ENCODE data around the gene INVS. TPM values are rescaled to one million over a fixed set of nuclear protein-coding genes. Genes with fewer than 3 reads are reported as not detected.

Gene INVS
- total and polyA plus RNA-seq, 2 of the 4 experiments (the other 2 are of a cell fraction) = 9.2 to 33.5 TPM

GRCh38 chr9:100170085-100170484 is 71.0 kb downstream of the INVS start:
- H2BK120ac ChIP-seq (ENCODE audit: low read depth, low read length) = 0 out of 2 replicates have a peak overlapping the region, but pooled peaks have one; percentile 6
- H3K4me1 ChIP-seq (ENCODE audit: control insufficient read depth, insufficient read depth, low read length) = peaks cover 3% of the 10 kb centered on the region
- H3K14ac ChIP-seq (replicated peaks; ENCODE audit: low read depth, low read length) = no peak overlapping the region
- in situ Hi-C loops (cut with MboI; ENCODE audit: low sequenced_read_pairs) = no loop called here
- no peaks in the 10 kb centered on the region for H3K36me3 ChIP-seq (ENCODE audit: control insufficient read depth, insufficient read depth, low read length)
- TF ChIP-seq RCOR1 (IDR thresholded peaks at IDR 0.05; ENCODE audit: insufficient replicate concordance, low read length) (no peak), USF2 (IDR thresholded peaks at IDR 0.05; ENCODE audit: low read depth, low read length) (no peak), MAZ (IDR thresholded peaks at IDR 0.05; ENCODE audit: borderline replicate concordance, low read depth, low read length) (no peak), NFE2L2 (IDR thresholded peaks at IDR 0.05; ENCODE audit: low read depth, low read length) (no peak), SMC3 (IDR thresholded peaks at IDR 0.05; ENCODE audit: low read depth, low read length) (no peak), FOS (IDR thresholded peaks at IDR 0.05; ENCODE audit: low read depth, low read length) (no peak), POLR2A (IDR thresholded peaks at IDR 0.05; ENCODE audit: low read depth, low read length) (no peak), MXI1 (IDR thresholded peaks at IDR 0.05; ENCODE audit: borderline replicate concordance, low read depth, low read length) (no peak), CTCF (conservative IDR thresholded peaks at IDR 0.05; ENCODE audit: low read depth, low read length) (no peak), RFX5 (IDR thresholded peaks at IDR 0.05; ENCODE audit: low read depth, low read length) (no peak), RAD21 (IDR thresholded peaks at IDR 0.05; ENCODE audit: low read length) (no peak), CEBPB (IDR thresholded peaks at IDR 0.05; ENCODE audit: low read depth, low read length) (no peak), BHLHE40 (IDR thresholded peaks at IDR 0.05; ENCODE audit: low read depth, low read length) (no peak), ELK1 (IDR thresholded peaks at IDR 0.05; ENCODE audit: borderline replicate concordance, low read depth, low read length) (no peak), CHD1 (IDR thresholded peaks at IDR 0.05; ENCODE audit: low read depth, low read length) (no peak)
- no peak overlapping the region for H3K4me3 ChIP-seq (ENCODE audit: insufficient read depth, low read depth, low read length)
- H2BK5ac ChIP-seq (ENCODE audit: low read depth, low read length, poor library complexity, severe bottlenecking) = no peak overlapping the region
- no peak overlapping the region for H2AK9ac ChIP-seq (replicated peaks; ENCODE audit: low read depth, low read length, poor library complexity)
- no peak overlapping the region for H4K91ac ChIP-seq (ENCODE audit: insufficient read depth, low read depth, low read length)
- DNase-seq (peak; percentile 43), ATAC-seq (ENCODE audit: low read depth) (peak; percentile 47; the same call in 1 of the 2 replicates)
- H4K20me1 ChIP-seq (ENCODE audit: insufficient read depth, low read length) = no peaks in the 10 kb centered on the region
- ChIA-PET CTCF (interaction anchor here (0.6 to 1.0 kb wide), 3 partner anchors 37 to 904 kb away, joined by 3 to 4 read pairs (median 4); no protein-coding TSS in a partner anchor), POLR2A (ENCODE audit: unreplicated experiment) (no interaction called here)
- dilution Hi-C loops (cut with HindIII; ENCODE audit: low sequenced_read_pairs, unreplicated experiment) = no loop called here
- intact Hi-C loops (cut with micrococcal nuclease) = loop anchor here (10.0 kb wide), 1 partner anchor 45 kb away; no protein-coding TSS in a partner anchor
- H3K56ac ChIP-seq (ENCODE audit: extremely low read depth, insufficient read depth, low read length) = no peak overlapping the region
- no peaks in the 10 kb centered on the region for H3K27me3 ChIP-seq (ENCODE audit: control insufficient read depth, insufficient read depth, low read length)
- H2AFZ ChIP-seq (replicated peaks; ENCODE audit: low read length, poor library complexity) = no peak overlapping the region
- peaks cover 0 to 4% of the 10 kb centered on the region in 2 experiments; a peak in 3 of 4 replicates for H3K79me1 ChIP-seq (ENCODE audit: low read depth in 1 of 2, low read length in 2 of 2)
- no peak overlapping the region for H2BK15ac ChIP-seq (ENCODE audit: low read depth, low read length)
- no peak overlapping the region for H3K4ac ChIP-seq (ENCODE audit: low read depth, low read length)
- BruUV-seq (replicated peaks) = no TSS peak
- H3K23ac ChIP-seq (ENCODE audit: low read depth, low read length) = no peak overlapping the region
- no peak overlapping the region for H4K5ac ChIP-seq (ENCODE audit: low read depth, low read length)
- no peak overlapping the region for H2BK20ac ChIP-seq (ENCODE audit: low read depth, low read length)
- H3K18ac ChIP-seq (ENCODE audit: low read depth, low read length) = peak overlapping the region; percentile 62; the same call in 1 of the 2 replicates
- no peaks in the 10 kb centered on the region for H3K9me3 ChIP-seq (ENCODE audit: control insufficient read depth, insufficient read depth, low read length)
- H2AK5ac ChIP-seq (ENCODE audit: low read depth, low read length) = no peak overlapping the region
- no peak overlapping the region for H3K9ac ChIP-seq (ENCODE audit: low read depth, low read length)
- H3K4me2 ChIP-seq (ENCODE audit: low read depth, low read length) = peak overlapping the region; percentile 38; the same call in 1 of the 2 replicates
- H4K8ac ChIP-seq (ENCODE audit: low read depth in 2 of 2, low read length in 2 of 2) = peak overlapping the region in 1 of 2 experiments; percentile 24; a peak in 1 of 4 replicates
- no peak overlapping the region for H3K27ac ChIP-seq (ENCODE audit: insufficient read depth, low read length)
- no peaks in the 10 kb centered on the region for H3K9me1 ChIP-seq (ENCODE audit: insufficient read depth, low read length)
